C4-2B (cell line): ENCODE results near the gene ARHGAP8.

Source experiments
- ZFX ChIP-seq: fragments of 450-650 bp; IDR thresholded peaks from 2 replicates; pipeline ENCODE4 v1.6.1; 2017
- TF ChIP-seq, protein P1 (sequence below): fragments of 450-650 bp; conservative IDR thresholded peaks from 2 replicates; pipeline ENCODE4 v1.5.1; 2017; ENCODE audit warnings: mild to moderate bottlenecking

GRCh38 chr22:44819966-44820631 lies 67.7 kb downstream of the ARHGAP8 start:
- TF ChIP-seq, protein P1, sequence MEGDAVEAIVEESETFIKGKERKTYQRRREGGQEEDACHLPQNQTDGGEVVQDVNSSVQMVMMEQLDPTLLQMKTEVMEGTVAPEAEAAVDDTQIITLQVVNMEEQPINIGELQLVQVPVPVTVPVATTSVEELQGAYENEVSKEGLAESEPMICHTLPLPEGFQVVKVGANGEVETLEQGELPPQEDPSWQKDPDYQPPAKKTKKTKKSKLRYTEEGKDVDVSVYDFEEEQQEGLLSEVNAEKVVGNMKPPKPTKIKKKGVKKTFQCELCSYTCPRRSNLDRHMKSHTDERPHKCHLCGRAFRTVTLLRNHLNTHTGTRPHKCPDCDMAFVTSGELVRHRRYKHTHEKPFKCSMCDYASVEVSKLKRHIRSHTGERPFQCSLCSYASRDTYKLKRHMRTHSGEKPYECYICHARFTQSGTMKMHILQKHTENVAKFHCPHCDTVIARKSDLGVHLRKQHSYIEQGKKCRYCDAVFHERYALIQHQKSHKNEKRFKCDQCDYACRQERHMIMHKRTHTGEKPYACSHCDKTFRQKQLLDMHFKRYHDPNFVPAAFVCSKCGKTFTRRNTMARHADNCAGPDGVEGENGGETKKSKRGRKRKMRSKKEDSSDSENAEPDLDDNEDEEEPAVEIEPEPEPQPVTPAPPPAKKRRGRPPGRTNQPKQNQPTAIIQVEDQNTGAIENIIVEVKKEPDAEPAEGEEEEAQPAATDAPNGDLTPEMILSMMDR = no peak
- TF ChIP-seq ZFX = no peak
